ENCODE data around the gene MVB12B.

GRCh38 chr9:126391713-126392661, 65.4 kb downstream of the MVB12B start:
- TF ChIP-seq EP300 (IDR thresholded peaks at IDR 0.05; ENCODE audit: borderline replicate concordance) (no peak), TAF1 (IDR thresholded peaks at IDR 0.05; ENCODE audit: low read depth) (no peak), CREB1 (IDR thresholded peaks at IDR 0.05; ENCODE audit: low read depth) (no peak), TCF12 (IDR thresholded peaks at IDR 0.05; ENCODE audit: low read depth) (no peak), EGR1 (IDR thresholded peaks at IDR 0.05) (no peak), RAD21 (IDR thresholded peaks at IDR 0.05; ENCODE audit: low read depth) (no peak), NFIC (IDR thresholded peaks at IDR 0.05) (no peak), ZBTB7A (IDR thresholded peaks at IDR 0.05; ENCODE audit: low read depth) (no peak), FOXM1 (IDR thresholded peaks at IDR 0.05; ENCODE audit: borderline replicate concordance, low read depth) (no peak)
- TF ChIP-seq, protein P1, sequence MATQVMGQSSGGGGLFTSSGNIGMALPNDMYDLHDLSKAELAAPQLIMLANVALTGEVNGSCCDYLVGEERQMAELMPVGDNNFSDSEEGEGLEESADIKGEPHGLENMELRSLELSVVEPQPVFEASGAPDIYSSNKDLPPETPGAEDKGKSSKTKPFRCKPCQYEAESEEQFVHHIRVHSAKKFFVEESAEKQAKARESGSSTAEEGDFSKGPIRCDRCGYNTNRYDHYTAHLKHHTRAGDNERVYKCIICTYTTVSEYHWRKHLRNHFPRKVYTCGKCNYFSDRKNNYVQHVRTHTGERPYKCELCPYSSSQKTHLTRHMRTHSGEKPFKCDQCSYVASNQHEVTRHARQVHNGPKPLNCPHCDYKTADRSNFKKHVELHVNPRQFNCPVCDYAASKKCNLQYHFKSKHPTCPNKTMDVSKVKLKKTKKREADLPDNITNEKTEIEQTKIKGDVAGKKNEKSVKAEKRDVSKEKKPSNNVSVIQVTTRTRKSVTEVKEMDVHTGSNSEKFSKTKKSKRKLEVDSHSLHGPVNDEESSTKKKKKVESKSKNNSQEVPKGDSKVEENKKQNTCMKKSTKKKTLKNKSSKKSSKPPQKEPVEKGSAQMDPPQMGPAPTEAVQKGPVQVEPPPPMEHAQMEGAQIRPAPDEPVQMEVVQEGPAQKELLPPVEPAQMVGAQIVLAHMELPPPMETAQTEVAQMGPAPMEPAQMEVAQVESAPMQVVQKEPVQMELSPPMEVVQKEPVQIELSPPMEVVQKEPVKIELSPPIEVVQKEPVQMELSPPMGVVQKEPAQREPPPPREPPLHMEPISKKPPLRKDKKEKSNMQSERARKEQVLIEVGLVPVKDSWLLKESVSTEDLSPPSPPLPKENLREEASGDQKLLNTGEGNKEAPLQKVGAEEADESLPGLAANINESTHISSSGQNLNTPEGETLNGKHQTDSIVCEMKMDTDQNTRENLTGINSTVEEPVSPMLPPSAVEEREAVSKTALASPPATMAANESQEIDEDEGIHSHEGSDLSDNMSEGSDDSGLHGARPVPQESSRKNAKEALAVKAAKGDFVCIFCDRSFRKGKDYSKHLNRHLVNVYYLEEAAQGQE (IDR thresholded peaks at IDR 0.05; ENCODE audit: low read depth) = no peak
- TF ChIP-seq, protein P2, sequence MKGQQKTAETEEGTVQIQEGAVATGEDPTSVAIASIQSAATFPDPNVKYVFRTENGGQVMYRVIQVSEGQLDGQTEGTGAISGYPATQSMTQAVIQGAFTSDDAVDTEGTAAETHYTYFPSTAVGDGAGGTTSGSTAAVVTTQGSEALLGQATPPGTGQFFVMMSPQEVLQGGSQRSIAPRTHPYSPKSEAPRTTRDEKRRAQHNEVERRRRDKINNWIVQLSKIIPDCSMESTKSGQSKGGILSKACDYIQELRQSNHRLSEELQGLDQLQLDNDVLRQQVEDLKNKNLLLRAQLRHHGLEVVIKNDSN (IDR thresholded peaks at IDR 0.05) = no peak

All from Ishikawa (cell line).